Kidney (tissue), 14 donors: Measurements from ENCODE around the gene MAP1A. TPM values are rescaled to one million over a fixed set of nuclear protein-coding genes. Genes with fewer than 3 reads are reported as not detected.
A peak's percentile ranks its signal among the peaks of the same experiment; 100 is the strongest.
"Not testable (repeated sequence)": the region's sequence is repeated elsewhere in the genome, so short reads cannot be mapped to it uniquely, and the experiment has no call there.

Experiments
- DNase-seq, 5 donors: peaks; one replicate each; pipeline ENCODE4 v3.0.0-alpha.2; 2013 to 2020
- FAIRE-seq: peaks from 2 replicates; lab custom pipeline; 2012; peaks lifted over from hg19 to GRCh38; lab: Jason Lieb, UNC
- H3K27ac ChIP-seq, 2 donors: one replicate each; pipeline ENCODE4 v1.7.0; 2013; ENCODE audit warnings: low read depth in 2 of 2, low read length in 2 of 2, inconsistent platforms in 1 of 2
- H3K27me3 ChIP-seq: one replicate; pipeline ENCODE4 v1.7.1; 2013; ENCODE audit warnings: low read length, inconsistent platforms; ENCODE audit not compliant: control insufficient read depth, insufficient read depth
- H3K36me3 ChIP-seq, 3 donors: one replicate each; pipeline versions ENCODE4 v1.7.0 to v1.7.1; 2013; ENCODE audit warnings: low read length in 3 of 3, control low read depth in 1 of 3, inconsistent platforms in 1 of 3; ENCODE audit not compliant: insufficient read depth in 3 of 3, control insufficient read depth in 2 of 3
- H3K4me1 ChIP-seq, 3 donors: one replicate each; pipeline versions ENCODE4 v1.7.0 to v1.7.1; 2013; ENCODE audit warnings: low read length in 3 of 3, inconsistent platforms in 1 of 3, low read depth in 1 of 3; ENCODE audit not compliant: control insufficient read depth in 2 of 3, insufficient read depth in 2 of 3
- H3K4me3 ChIP-seq, 3 donors: one replicate each; pipeline versions ENCODE4 v1.7.0 to v1.8.1; 2013; ENCODE audit warnings: low read length in 3 of 3, control low read depth in 1 of 3, inconsistent platforms in 1 of 3
- H3K9ac ChIP-seq, 3 donors: one replicate each; pipeline versions ENCODE4 v1.7.0 to v1.7.1; 2013; ENCODE audit warnings: low read length in 3 of 3, control low read depth in 1 of 3, inconsistent platforms in 1 of 3
- H3K9me3 ChIP-seq, 3 donors: one replicate each; pipeline versions ENCODE4 v1.7.0 to v1.7.1; 2013; ENCODE audit warnings: low read length in 3 of 3, control low read depth in 1 of 3, inconsistent platforms in 1 of 3; ENCODE audit not compliant: control insufficient read depth in 2 of 3, insufficient read depth in 1 of 3
- CTCF ChIP-seq: IDR thresholded peaks from 3 replicates; pipeline ENCODE4 v1.5.1; 2012; ENCODE audit warnings: mild to moderate bottlenecking, moderate library complexity, borderline replicate concordance; ENCODE audit not compliant: insufficient read depth; ENCODE audit errors: extremely low read depth
- intact Hi-C: fragments of 100-400 bp; cut with DNase I; formaldehyde crosslinking; loops from one replicate; pipeline ENCODE4 v1.11.1; 2022
- polyA plus RNA-seq: library from polyadenylated mRNA; stranded (reverse); fragments of 350-450 nt; fragmentation: Illumina TruSeq; extraction: RNeasy Lipid Tissue Mini Kit (QIAGEN cat#74804); gene quantifications from one replicate; pipeline ENCODE4 v1.2.3, GENCODE V29; 2014; ENCODE audit warnings: low read depth, low replicate concordance; ENCODE audit not compliant: insufficient read depth
- total RNA-seq: library from RNA; stranded (reverse); fragmentation: NEBNext Ultra II Directional; extraction: Animal tissue kit (Norgen Biotek cat#: 25700); gene quantifications from one replicate; pipeline ENCODE4 v1.2.1, GENCODE V29; 2021
- donor health status: control.
- donor health status: control.
- donor health status: control.
- donor health status: control.
- donor health status: control.
- donor health status: DM: yes; HTN: yes; CAD: no.
- donor health status: Normal renal cell carcinoma (clear cell type).

Gene MAP1A
- total and polyA plus RNA-seq, 2 donors from 2014 or later = 2.7 to 9.3 TPM

GRCh38 chr15:43529141-43529540, 11.7 kb downstream of the MAP1A start:
- no peak overlapping the region for H3K4me3 ChIP-seq
- no peaks in the 10 kb centered on the region for H3K9me3 ChIP-seq
- no peak for DNase-seq
- no peak for FAIRE-seq
- H3K9ac ChIP-seq = no peak overlapping the region
- intact Hi-C loops = no loop called here
- H3K36me3 ChIP-seq = peaks cover 0 to under 1% (median 0%) of the 10 kb centered on the region in 3 donors
- TF ChIP-seq CTCF = no peak
- H3K27me3 ChIP-seq = no peaks in the 10 kb centered on the region
- H3K27ac ChIP-seq = no peak overlapping the region
- H3K4me1 ChIP-seq = no peaks in the 10 kb centered on the region

GRCh38 chr15:43529587-43530345, 12.4 kb downstream of the MAP1A start:
- H3K9ac ChIP-seq = no peak overlapping the region
- no peaks in the 10 kb centered on the region for H3K27me3 ChIP-seq
- no peak overlapping the region for H3K4me3 ChIP-seq
- no peak overlapping the region for H3K27ac ChIP-seq
- FAIRE-seq (no peak), DNase-seq (no peak)
- TF ChIP-seq CTCF = no peak
- intact Hi-C loops = no loop called here
- H3K36me3 ChIP-seq = peaks cover 0 to 2% (median 0%) of the 10 kb centered on the region in 3 donors
- no peaks in the 10 kb centered on the region for H3K9me3 ChIP-seq
- H3K4me1 ChIP-seq = no peaks in the 10 kb centered on the region

- peak in 3 of 5 donors; percentile 45 to 75 (median 61) for DNase-seq
- H3K9me3 ChIP-seq = no peaks in the 10 kb centered on the region
Observed at GRCh38 chr15:43531018-43531670, 13.7 kb downstream of the MAP1A start.

GRCh38 chr15:43532826-43533225, 15.4 kb downstream of the MAP1A start:
- FAIRE-seq, H3K9me3 ChIP-seq, H3K36me3 ChIP-seq, H3K4me3 ChIP-seq, DNase-seq, H3K9ac ChIP-seq, intact Hi-C loops, H3K27me3 ChIP-seq, H3K4me1 ChIP-seq, H3K27ac ChIP-seq: not testable (repeated sequence)

More at GRCh38 chr15:43531018-43531670, 13.7 kb downstream of the MAP1A start:
- no peak overlapping the region for H3K9ac ChIP-seq
- H3K4me1 ChIP-seq = no peaks in the 10 kb centered on the region
- no peak overlapping the region for H3K4me3 ChIP-seq
- FAIRE-seq = no peak
- TF ChIP-seq CTCF = no peak
- H3K27me3 ChIP-seq = no peaks in the 10 kb centered on the region
- intact Hi-C loops = no loop called here
- H3K36me3 ChIP-seq = peaks cover 0 to 2% (median 0%) of the 10 kb centered on the region in 3 donors
- no peak overlapping the region for H3K27ac ChIP-seq
